ENCODE data around the gene SCEL. TPM values are rescaled to one million over a fixed set of nuclear protein-coding genes. Genes with fewer than 3 reads are reported as not detected.

The SCEL gene
- total RNA-seq, 1 experiment from 2014 or later, result 1.3 TPM

DNA sequence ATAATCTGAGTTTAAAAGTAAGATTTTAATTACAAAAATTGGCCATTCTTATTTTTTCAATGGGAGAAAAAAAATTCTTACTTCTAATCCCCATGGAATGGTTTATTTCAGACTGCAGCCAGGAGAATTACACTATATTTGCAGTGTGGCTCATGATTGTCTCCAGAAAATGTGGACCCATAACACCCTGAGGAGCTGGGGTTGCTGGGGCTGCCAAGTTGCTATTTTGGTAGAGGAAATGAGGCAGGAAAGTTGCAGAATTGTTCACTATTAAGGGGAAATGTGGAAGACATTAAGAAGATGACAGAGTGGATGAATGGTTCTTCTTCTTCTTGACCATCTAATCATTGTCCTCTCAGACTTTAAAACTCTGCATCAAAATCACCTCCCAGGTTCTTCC lies 4.6 kb upstream of the SCEL start:
- DNase-seq (ENCODE audit: unreplicated experiment), result no peak
- Mint-ChIP-seq H3K4me1 (ENCODE audit: insufficient read depth, unreplicated experiment) (peaks cover 7% of the 10 kb centered on the region), H3K27me3 (ENCODE audit: insufficient read depth, unreplicated experiment) (no peaks in the 10 kb centered on the region), H3K36me3 (ENCODE audit: insufficient read depth, unreplicated experiment) (no peaks in the 10 kb centered on the region), H3K27ac (ENCODE audit: low read depth, unreplicated experiment) (no peak overlapping the region), H3K4me3 (ENCODE audit: unreplicated experiment) (no peak overlapping the region), H3K9me3 (ENCODE audit: unreplicated experiment) (no peaks in the 10 kb centered on the region)
- no TSS peak for BruUV-seq (replicated peaks)
- ChIA-PET CTCF (interaction anchor here (1.4 kb wide), 1 partner anchor 13 kb away, joined by 3 read pairs; no protein-coding TSS in a partner anchor), POLR2A (no interaction called here)
- intact Hi-C loops (cut with micrococcal nuclease), result no loop called here
- TF ChIP-seq, protein P1, sequence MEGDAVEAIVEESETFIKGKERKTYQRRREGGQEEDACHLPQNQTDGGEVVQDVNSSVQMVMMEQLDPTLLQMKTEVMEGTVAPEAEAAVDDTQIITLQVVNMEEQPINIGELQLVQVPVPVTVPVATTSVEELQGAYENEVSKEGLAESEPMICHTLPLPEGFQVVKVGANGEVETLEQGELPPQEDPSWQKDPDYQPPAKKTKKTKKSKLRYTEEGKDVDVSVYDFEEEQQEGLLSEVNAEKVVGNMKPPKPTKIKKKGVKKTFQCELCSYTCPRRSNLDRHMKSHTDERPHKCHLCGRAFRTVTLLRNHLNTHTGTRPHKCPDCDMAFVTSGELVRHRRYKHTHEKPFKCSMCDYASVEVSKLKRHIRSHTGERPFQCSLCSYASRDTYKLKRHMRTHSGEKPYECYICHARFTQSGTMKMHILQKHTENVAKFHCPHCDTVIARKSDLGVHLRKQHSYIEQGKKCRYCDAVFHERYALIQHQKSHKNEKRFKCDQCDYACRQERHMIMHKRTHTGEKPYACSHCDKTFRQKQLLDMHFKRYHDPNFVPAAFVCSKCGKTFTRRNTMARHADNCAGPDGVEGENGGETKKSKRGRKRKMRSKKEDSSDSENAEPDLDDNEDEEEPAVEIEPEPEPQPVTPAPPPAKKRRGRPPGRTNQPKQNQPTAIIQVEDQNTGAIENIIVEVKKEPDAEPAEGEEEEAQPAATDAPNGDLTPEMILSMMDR (IDR thresholded peaks at IDR 0.05; ENCODE audit: unreplicated experiment), result no peak

DNA sequence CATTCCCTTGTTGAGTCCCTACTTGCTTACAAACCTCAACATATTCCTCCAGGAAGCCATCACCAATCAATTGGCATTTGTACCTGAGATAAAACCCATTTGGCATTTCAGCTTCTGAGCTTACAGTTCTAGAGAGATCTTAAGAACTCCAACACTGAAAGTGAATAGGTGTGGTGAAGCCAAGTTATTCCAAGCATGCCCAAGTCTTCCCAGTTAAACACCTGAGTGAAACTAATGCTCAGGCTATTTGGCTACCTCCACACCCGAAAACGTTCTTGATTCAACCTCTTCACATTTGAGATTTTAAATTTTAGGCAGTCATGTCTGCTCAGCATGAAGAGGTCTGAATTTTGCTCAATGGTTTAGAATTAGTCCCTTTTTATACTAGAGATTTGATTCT lies 2.5 kb upstream of the SCEL start:
- intact Hi-C loops (cut with micrococcal nuclease), result no loop called here
- H3K27me3 Mint-ChIP-seq (ENCODE audit: insufficient read depth, unreplicated experiment), result no peaks in the 10 kb centered on the region
- ChIA-PET POLR2A (interaction anchor here (0.9 kb wide), 1 partner anchor 10 kb away, joined by 5 read pairs; no protein-coding TSS in a partner anchor), CTCF (interaction anchor here (1.0 to 2.1 kb wide), 3 partner anchors 9 to 40 kb away, joined by 3 to 9 read pairs (median 5); no protein-coding TSS in a partner anchor)
- H3K27ac Mint-ChIP-seq (ENCODE audit: low read depth, unreplicated experiment), result no peak overlapping the region
- H3K36me3 Mint-ChIP-seq (ENCODE audit: insufficient read depth, unreplicated experiment), result no peaks in the 10 kb centered on the region
- no peak overlapping the region for H3K4me3 Mint-ChIP-seq (ENCODE audit: unreplicated experiment)
- no TSS peak for BruUV-seq (replicated peaks)
- DNase-seq (ENCODE audit: unreplicated experiment), result no peak
- H3K4me1 Mint-ChIP-seq (ENCODE audit: insufficient read depth, unreplicated experiment), result peaks cover 23% of the 10 kb centered on the region
- TF ChIP-seq, protein P1 (IDR thresholded peaks at IDR 0.05; ENCODE audit: unreplicated experiment), result no peak
- H3K9me3 Mint-ChIP-seq (ENCODE audit: unreplicated experiment), result no peaks in the 10 kb centered on the region

DNA sequence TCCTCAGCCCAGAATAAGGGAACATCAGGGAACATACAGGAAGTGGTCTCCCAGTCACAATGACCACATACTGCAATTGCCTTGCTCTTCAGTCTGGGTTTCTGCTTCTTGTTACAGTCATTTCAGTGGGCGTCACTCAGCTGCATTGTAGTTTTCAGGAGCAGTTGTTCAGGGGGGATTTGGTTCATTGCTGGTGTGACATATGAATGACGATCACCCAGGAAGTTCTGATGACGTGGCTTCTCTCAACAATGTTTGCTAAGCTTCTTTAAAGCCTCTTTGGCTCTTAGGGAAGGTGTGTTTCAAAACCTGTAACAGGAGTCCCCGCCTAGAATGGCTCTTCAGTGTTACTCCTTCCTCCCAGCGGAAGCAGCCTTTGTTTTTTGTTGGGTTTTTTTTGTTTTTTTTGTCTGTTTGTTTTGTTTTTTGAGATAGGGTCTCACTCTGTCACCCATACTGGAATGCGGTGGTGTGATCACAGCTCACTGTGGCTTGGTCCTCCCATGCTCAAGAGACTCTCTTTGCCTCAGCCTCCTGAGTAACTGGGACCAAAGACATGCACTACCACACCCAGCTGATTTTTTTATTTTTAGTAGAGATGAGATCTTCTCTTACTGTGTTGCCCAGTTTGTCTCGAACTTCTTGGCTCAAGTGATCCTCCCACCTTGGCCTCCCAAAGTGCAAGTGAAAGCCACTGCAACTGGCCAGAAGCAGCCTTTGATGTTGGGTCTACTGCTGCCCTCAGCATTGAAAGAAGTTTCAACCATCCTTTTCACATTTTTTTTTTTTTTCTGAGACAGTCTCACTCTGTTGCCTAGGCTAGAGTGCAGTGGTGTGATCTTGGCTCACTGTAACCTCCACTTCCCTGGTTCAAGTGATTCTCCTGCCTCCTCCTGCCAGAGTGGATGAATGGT lies 1.4 kb upstream of the SCEL start:
- intact Hi-C loops (cut with micrococcal nuclease), result no loop called here
- TF ChIP-seq, protein P1 (IDR thresholded peaks at IDR 0.05; ENCODE audit: unreplicated experiment), result no peak
- POLR2A ChIA-PET, result interaction anchor here (0.9 kb wide), 1 partner anchor 11 kb away, joined by 5 read pairs; no protein-coding TSS in a partner anchor
- Mint-ChIP-seq H3K4me3 (ENCODE audit: unreplicated experiment) (no peak overlapping the region), H3K27ac (ENCODE audit: low read depth, unreplicated experiment) (no peak overlapping the region), H3K9me3 (ENCODE audit: unreplicated experiment) (no peaks in the 10 kb centered on the region), H3K4me1 (ENCODE audit: insufficient read depth, unreplicated experiment) (peaks cover 21% of the 10 kb centered on the region), H3K36me3 (ENCODE audit: insufficient read depth, unreplicated experiment) (no peaks in the 10 kb centered on the region), H3K27me3 (ENCODE audit: insufficient read depth, unreplicated experiment) (no peaks in the 10 kb centered on the region)
- no TSS peak for BruUV-seq (replicated peaks)
- DNase-seq (ENCODE audit: unreplicated experiment), result no peak
- CTCF ChIA-PET, result interaction anchor here (0.7 to 2.1 kb wide), 4 partner anchors 8 to 42 kb away, joined by 3 to 9 read pairs (median 4); no protein-coding TSS in a partner anchor

DNA sequence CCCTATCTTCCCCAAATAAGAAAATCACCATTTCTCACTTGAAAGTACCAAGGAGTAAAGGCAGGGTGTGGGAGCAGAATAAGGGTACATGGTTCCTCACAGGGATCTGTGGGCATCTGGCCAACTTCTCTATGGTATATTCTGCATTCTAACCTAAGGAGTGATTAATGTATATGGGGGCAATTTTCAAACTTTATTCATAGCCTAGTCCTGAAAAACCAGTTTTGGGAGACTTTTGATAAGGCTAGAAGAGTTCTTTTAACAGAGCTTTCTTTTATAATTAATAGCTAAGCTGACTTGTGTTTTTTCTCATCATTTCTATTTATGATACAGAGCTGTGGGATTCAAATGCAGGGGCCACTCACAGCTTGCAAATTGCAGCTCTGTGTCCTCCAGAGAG lies 852 bp downstream of the SCEL start:
- no peak overlapping the region for H3K4me3 Mint-ChIP-seq (ENCODE audit: unreplicated experiment)
- ChIA-PET CTCF (interaction anchor here (0.6 to 0.9 kb wide), 4 partner anchors 12 to 44 kb away, joined by 3 to 7 read pairs (median 6); no protein-coding TSS in a partner anchor), POLR2A (interaction anchor here (0.8 to 1.0 kb wide), 2 partner anchors 27 to 37 kb away, joined by 3 to 4 read pairs; no protein-coding TSS in a partner anchor)
- intact Hi-C loops (cut with micrococcal nuclease), result no loop called here
- no peak overlapping the region for H3K27ac Mint-ChIP-seq (ENCODE audit: low read depth, unreplicated experiment)
- no peaks in the 10 kb centered on the region for H3K36me3 Mint-ChIP-seq (ENCODE audit: insufficient read depth, unreplicated experiment)
- no peak for DNase-seq (ENCODE audit: unreplicated experiment)
- TF ChIP-seq, protein P1 (IDR thresholded peaks at IDR 0.05; ENCODE audit: unreplicated experiment), result no peak
- H3K9me3 Mint-ChIP-seq (ENCODE audit: unreplicated experiment), result no peaks in the 10 kb centered on the region
- no TSS peak for BruUV-seq (replicated peaks)
- peaks cover 21% of the 10 kb centered on the region for H3K4me1 Mint-ChIP-seq (ENCODE audit: insufficient read depth, unreplicated experiment)
- H3K27me3 Mint-ChIP-seq (ENCODE audit: insufficient read depth, unreplicated experiment), result peaks cover 16% of the 10 kb centered on the region

Data from MCF 10A (cell line).